ENCODE data around the gene PLS3.

- TF ChIP-seq POLR2A (IDR thresholded peaks at IDR 0.05; ENCODE audit: low read depth), result no peak
- TF ChIP-seq, protein P1, sequence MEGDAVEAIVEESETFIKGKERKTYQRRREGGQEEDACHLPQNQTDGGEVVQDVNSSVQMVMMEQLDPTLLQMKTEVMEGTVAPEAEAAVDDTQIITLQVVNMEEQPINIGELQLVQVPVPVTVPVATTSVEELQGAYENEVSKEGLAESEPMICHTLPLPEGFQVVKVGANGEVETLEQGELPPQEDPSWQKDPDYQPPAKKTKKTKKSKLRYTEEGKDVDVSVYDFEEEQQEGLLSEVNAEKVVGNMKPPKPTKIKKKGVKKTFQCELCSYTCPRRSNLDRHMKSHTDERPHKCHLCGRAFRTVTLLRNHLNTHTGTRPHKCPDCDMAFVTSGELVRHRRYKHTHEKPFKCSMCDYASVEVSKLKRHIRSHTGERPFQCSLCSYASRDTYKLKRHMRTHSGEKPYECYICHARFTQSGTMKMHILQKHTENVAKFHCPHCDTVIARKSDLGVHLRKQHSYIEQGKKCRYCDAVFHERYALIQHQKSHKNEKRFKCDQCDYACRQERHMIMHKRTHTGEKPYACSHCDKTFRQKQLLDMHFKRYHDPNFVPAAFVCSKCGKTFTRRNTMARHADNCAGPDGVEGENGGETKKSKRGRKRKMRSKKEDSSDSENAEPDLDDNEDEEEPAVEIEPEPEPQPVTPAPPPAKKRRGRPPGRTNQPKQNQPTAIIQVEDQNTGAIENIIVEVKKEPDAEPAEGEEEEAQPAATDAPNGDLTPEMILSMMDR (IDR thresholded peaks at IDR 0.05), result no peak
- TF ChIP-seq EP300 (IDR thresholded peaks at IDR 0.05), result no peak
Observed at GRCh38 chrX:115603534-115604074, 42.6 kb downstream of the PLS3 start.
